NCI-H146 treated with DMSO at 0.1 percent for 48 hours (cell line): ENCODE measurements around the gene TMEM184A.

Experiments used
- DNase-seq: peaks from one replicate; lab custom pipeline; 2025; ENCODE audit not compliant: unreplicated experiment; lab: John Stamatoyannopoulos, UW

TMEM184A gene

GRCh38 chr7:1540776-1541271 lies 15.2 kb downstream of the TMEM184A start:
- DNase-seq, result no peak

- no peak for DNase-seq
Observed at GRCh38 chr7:1539882-1540775, 15.9 kb downstream of the TMEM184A start.

- DNase-seq, result no peak
Observed at GRCh38 chr7:1539181-1539881, 16.7 kb downstream of the TMEM184A start.

- DNase-seq, result no peak
Observed at GRCh38 chr7:1538544-1539180, 17.3 kb downstream of the TMEM184A start.

- DNase-seq, result no peak
Observed at GRCh38 chr7:1537535-1538412, 18.2 kb downstream of the TMEM184A start.

GRCh38 chr7:1536743-1537534 lies 19.1 kb downstream of the TMEM184A start:
- no peak for DNase-seq

- DNase-seq, result no peak
Observed at GRCh38 chr7:1536455-1536742, 19.6 kb downstream of the TMEM184A start.

GRCh38 chr7:1535701-1536454 lies 20.1 kb downstream of the TMEM184A start:
- no peak for DNase-seq

- DNase-seq, result no peak
Observed at GRCh38 chr7:1535100-1535458, 20.9 kb downstream of the TMEM184A start.

- no peak for DNase-seq
Observed at GRCh38 chr7:1534330-1535099, 21.5 kb downstream of the TMEM184A start.

- no peak for DNase-seq
Observed at GRCh38 chr7:1533547-1534329, 22.3 kb downstream of the TMEM184A start.

GRCh38 chr7:1533255-1533546 lies 22.8 kb downstream of the TMEM184A start:
- DNase-seq, result no peak

GRCh38 chr7:1532456-1533254 lies 23.4 kb downstream of the TMEM184A start:
- DNase-seq, result no peak

- DNase-seq, result no peak
Observed at GRCh38 chr7:1531979-1532455, 24.0 kb downstream of the TMEM184A start.

- DNase-seq, result no peak
Observed at GRCh38 chr7:1531263-1531978, 24.6 kb downstream of the TMEM184A start.

GRCh38 chr7:1530946-1531262 lies 25.1 kb downstream of the TMEM184A start:
- DNase-seq, result no peak
